ENCODE data around the gene MEGF8.
"Not testable (repeated sequence)": the region's sequence is repeated elsewhere in the genome, so short reads cannot be mapped to it uniquely, and the experiment has no call there.

Gene MEGF8

DNA sequence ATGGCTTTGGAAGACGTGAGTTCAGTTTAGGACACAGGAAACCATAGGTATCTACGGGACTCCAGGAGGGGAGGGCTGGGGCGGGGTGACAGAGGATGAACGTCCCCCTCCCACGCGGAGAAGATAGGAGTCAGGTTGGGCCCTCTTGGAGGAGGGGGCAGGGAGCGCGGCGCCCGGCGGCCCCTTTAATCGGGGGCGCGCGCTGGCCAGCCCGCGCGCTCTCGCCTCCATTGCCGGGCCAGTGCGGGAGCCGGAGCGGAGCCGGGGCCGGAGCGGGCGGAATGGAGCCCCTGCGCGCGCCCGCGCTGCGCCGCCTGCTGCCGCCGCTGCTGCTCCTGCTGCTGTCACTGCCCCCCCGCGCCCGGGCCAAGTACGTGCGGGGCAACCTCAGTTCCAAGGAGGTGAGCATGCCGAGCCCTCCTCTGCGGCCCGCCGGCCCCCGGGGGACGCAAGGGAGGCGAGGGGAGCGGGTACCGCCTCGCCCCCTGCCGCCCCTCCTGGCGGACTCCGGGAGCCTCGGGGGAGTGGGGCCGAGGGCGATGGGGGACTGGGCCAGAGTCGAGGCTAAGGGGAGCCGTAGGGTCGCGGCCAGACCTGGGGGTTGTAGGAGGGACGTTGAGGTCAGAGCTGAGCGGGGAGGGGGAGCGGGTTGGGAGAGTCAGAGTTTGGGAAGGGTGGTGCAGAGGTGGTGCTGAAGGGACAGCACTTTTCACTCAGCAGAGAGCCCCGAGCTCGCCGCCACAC is 12.2 kb upstream of the MEGF8 start, which contains the start of gene TMEM145:
TSS of gene TMEM145 (plus strand) at position 214 of the 744 bp plus-strand sequence. CDS start at position 282, 68 bp downstream.
- peak; percentile 46 for DNase-seq

DNA sequence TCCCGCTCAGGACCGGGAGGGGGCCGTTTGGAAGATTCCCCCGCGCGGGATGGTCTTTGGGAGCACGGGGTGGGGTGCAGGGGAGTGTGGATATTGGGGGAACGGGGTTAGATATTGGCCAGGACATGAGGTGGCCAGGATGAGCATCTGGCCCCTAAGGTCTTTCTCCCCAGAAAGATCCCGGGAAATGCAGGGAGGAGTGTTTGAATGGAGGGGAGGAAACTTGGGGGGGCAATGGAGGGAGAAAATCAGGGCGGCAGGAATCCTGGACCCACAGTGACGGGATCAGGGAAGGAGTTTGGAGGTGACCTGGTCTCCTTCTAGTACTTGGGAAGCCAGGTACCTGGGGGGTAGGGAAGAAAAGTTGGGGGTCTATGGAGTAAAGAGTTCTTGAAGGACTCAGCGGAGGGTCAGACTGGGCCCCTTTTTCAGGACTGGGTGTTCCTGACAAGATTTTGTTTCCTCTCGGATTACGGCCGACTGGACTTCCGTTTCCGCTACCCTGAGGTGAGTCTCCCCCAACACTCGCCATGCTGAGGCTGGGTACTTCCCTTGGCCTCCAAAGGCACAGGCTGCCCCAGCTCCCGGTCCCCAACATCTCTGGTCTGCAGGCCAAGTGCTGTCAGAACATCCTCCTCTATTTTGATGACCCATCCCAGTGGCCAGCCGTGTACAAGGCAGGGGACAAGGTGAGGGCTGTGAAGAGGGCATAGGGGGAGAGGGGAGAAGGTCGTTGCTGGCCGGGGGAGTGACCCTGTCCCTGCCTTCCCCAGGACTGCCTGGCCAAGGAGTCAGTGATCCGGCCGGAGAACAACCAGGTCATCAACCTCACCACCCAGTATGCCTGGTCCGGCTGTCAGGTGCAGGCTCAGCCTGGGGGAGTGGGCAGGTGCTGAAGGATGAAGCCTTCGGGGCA is 11.3 kb upstream of the MEGF8 start:
- DNase-seq: no peak

DNA sequence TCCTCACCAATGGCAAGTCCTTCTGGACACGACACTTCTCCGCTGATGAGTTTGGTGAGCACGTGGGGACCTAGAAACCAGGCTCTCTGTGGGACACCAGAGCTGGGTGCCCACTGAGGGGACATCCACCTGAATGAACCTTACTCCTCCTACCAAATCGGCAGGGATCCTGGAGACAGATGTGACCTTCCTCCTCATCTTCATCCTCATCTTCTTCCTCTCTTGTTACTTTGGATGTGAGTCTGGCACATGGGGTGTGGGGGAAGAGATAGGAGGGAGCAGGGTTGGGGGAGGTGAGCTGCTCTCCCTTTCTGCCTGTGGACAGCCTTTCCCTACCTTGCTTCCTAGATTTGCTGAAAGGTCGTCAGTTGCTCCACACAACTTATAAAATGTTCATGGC is 10.4 kb upstream of the MEGF8 start:
- no peak for DNase-seq

DNA sequence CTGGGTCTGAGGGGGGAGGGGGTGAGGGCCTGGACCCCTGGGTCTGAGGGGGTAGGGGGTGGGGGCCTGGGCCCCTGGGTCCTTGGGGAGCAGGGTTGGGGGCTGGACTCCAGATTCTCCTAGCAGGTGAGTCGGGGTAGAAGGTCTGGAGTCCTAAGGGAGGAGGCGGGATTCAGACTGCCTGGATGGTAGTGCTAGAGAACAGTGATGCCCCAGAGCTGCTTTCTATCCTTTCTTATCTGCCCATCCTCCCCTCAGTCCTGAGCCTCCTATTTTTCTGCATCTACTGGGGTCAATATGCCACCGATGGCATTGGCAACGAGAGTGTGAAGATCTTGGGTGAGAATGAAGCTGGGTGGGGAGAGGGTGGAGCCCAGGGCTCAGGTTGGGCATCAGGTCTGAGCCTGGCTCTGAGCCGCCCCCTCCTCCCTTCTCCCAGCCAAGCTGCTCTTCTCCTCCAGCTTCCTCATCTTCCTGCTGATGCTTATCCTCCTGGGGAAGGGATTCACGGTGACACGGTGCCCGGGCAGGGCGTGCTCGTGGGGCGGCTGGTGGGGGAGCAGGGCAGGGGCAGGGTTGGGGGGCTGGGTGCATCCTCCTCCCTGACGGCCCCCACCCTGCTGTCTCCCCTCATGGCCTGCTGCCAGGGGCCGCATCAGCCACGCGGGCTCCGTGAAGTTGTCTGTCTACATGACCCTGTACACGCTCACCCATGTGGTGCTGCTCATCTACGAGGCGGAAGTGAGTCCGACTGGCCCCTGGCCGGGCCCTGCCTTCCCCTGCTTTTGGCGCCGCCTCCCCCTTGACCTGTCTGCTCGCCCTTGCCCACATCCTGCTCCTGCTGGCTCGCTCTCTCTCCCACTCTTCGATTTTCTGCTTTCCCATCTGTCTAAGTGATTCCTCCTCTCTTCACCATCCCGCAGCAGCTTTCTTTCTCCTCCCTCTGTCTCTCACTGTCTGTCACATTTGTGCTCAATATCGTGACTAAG is 8.9 kb upstream of the MEGF8 start:
- DNase-seq: peak; percentile 83

DNA sequence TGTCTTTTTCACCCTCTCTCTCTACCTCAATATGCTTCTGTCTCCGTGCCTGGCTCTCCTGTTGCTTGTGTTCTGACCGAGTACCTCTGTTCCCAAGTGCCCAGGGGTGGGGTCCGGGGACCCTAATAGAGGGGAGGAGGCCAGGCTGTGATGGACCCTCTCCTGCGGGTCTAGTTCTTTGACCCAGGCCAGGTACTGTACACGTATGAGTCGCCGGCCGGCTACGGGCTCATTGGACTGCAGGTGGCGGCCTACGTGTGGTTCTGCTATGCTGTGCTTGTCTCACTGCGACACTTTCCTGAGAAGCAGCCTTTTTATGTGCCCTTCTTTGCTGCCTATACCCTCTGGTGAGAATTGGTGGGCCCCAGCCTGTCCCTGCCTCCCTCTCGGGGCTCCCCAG is 7.9 kb upstream of the MEGF8 start:
- no peak for DNase-seq

DNA sequence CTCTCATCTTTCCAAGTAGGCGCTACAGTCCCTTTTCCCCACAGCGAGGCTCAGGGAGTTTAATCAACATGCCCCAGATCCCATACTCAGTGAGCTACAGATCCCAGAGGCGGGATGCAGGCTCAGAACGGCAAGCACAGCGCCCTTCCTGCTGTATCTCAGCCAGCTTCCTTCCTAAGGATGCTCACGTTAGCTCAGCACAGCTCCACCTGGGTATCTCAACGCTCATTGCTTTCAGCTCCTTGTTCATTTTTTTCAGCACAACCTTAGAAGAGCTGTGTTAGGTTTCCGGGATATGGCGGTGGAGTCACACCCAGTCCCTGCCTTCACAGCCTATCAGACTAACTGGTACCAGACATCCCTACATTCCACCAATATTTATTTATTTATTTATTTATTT is 3.1 kb upstream of the MEGF8 start:
- no peak for DNase-seq

DNA sequence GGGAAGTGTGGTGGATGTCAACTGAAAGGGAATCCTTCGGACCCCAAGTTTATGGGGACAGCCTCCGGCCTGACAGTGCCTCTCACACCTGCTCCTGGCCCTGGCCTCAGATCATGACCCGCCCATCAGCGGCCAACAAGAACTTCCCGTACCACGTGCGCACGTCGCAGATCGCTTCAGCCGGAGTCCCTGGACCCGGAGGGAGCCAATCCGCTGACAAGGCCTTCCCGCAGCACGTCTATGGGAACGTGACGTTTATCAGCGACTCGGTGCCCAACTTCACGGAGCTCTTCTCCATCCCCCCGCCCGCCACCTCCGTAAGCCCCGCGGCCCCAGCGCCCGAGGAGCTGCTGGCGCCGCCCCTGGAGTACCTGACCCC is 2.0 kb upstream of the MEGF8 start:
- no peak for DNase-seq

DNA sequence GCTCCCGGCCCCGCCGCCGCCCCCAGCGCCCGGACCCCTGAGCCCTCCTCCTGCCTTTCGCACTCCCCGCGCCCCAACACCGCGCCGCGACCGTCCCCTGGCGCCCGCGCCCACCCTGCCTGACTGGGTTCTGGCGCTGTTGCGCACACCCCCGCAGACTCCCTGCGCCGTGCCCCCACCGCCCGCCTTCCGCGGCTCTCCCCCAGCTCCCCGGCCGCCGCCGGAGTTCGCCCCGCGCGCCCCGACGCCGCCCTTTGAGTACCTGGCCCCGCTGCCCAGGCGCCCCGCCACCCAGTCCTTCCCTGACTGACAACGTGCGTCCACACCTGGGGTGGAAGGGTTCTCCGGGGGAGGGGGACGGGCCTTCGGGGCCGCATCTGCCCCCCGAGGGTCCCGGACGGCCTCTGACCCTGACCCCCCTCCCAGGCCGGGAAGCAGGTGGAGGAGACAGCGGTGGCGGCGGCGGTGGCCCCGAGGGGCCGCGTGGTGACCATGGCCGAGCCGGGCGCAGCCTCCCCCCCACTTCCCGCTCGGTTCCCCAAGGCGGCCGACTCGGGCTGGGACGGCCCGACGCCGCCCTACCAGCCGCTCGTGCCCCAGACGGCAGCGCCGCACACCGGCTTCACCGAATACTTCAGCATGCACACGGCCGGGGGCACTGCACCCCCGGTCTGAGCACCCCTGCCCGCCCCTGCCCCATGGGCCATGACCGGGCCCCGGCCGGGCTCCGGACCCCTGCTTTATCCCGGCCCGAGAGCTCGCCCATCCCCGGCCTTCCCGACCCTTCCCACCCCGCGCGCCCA is 1.4 kb upstream of the MEGF8 start:
- DNase-seq: no peak

DNA sequence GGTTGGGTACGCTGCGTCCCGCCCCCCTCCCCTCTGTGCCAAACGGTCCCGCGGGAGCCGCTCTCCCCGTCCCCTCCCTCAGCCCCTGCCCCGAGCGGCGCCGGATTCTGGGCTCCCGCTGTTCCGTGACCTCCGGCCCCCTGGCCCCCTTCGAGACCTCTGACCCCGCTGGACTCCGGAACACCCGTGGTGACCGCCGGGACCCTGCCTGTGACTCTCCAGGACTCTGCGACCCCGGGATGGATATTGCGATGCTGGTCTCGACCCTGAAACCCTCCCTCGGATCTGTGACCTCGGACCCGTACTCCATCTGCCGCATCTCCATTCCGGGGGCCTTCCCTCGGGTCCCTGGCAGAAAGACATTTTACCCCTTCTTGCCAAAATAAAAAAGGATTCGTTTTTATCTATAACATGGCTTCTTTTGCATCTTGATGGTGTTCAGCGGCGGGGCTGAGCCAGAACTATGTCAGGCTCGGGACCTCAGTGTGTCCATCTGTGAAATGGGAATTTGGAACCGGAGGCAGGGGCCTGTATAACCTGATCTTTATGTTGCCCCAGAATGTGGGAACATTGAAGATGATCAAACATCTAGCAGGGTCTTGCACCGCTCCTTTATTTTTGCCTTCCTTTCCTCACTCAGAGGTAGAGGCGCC is 654 bp upstream of the MEGF8 start:
- no peak for DNase-seq

DNA sequence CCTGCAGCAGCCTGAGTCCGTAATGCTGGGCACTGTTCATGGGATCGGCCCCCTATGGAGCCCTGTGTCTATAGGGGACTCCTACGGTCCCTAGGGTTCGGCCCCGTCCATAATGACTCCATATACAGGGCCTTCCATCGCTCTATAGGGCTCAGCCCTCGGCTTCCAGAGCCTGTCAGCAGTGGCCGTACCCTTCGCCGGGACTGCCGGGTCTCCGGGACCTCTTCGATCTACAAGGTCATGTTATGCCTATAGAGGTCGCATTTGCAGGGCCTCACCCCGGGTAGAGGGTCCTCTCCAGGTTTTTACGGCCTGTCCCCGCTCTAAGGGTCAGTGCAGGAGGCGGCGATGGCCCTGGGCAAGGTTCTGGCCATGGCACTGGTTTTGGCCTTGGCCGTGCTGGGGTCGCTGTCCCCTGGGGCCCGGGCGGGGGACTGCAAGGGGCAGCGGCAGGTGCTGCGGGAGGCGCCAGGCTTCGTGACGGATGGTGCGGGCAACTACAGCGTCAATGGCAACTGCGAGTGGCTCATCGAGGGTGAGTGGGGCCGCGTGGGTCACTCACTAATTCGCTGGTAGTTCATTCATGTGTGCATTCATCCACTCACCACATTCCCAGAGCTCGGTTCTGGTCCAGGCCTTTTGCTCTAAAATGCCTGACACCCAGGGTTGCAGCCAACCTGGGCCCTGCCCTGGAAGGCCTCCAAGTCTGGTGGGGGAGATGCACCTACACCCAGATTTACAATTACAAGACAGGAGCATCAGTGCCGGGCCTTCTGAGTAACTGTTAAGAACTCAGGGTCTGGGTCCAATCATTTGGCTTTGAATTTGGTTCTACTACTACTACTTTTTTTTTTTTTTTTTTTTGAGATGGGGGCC is 699 bp downstream of the MEGF8 start:
- DNase-seq: peak; percentile 49

DNA sequence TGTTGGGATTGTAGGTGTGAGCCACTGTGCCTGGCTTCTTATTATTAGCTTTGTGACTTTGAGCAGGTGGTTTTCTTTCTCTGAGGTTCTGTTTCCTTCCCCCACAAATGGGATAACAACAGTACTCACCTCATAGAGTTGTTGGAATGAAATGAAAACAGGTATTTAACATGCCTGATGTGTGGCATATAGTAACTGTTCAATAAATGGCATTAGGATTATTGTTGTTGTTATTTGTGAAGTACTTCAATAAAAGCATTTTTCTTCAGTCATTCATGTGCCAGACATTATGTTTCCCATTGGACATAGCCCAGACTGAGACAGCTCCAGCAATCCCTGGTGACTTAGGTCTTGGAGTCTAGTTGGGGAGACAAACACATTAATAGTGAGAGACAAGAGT is 1.5 kb downstream of the MEGF8 start:
- no peak for DNase-seq

DNA sequence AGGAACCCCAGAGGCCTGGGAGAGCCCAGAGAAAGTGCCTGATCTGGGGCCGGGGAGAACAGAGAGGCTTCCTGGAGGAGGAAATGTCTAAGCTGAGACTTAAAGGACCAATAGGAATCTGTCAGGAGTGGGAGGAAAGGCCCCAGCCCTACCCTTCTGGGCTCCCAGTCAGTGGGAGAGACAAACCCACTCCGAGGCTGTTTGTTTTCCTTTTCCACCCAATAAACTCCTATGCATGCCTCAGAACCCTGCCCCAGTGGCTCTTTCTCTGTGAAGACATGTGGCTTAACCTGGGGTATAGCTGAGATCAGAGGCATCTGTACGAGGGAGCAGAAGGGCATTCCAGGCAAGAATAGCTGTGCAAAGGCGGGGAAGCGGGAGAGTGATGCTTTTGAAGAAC is 1.9 kb downstream of the MEGF8 start:
- no peak for DNase-seq

DNA sequence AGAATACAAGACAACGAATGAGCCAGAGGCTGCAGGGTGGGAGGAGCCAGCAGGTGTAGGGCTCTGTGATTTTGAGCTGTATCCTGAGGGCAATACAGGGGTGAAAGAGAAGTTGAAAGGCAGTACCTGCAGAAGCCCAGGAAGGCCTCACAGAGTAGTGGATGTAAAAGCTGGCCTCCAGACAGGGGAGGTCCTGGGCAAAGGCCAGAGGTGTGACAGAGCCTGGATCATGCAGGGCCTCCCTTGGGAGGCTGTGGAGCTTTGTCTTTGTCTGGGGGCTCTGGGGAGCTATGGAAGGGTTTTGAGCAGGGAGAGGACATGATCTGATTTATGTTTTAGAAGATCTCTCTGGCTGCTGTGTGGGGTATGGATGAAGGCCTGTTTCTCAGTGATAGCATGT is 2.7 kb downstream of the MEGF8 start:
- no peak for DNase-seq

DNA sequence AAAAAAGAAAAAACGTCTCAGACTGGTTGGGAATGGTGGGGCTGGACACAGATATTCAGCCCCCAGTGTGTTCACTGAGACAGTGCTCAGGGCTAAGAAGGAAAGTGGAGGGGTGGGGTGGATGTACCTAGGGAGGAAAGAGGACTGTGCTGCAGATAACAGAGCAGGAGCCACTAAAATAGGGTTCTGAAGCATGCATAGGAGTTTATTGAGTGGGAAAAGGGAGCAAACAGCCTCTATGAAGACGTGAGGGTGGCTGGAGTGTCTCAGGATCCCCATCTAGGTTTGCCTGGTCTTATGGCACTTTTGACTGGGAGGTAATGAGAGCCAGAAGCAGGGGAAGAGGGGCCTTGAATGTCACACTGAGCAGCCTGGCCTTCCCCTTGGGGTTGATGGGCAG is 3.4 kb downstream of the MEGF8 start:
- DNase-seq: no peak

DNA sequence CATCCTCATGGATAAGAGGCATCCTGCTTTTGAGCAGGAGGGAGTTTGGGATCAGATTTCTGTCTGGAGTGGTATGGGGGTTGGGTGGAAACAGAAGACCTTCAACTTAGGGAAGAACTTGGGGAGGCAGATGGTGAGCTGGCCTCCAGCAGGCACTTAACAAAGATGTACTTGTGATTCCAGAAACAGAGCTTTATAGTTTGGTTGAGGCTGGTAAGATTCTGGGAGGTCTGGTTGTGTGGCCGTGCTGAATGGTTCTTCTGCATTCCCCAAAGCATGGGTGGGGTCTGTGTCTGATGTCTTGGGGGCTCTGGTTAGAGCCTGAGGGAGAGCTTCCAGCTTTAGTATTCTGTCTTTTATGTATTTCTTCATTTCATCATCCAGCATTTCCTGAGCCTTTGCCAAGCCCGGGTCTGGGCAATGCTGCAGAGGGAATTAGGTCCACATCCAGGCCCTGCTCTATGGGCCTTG is 4.8 kb downstream of the MEGF8 start:
- DNase-seq: no peak

DNA sequence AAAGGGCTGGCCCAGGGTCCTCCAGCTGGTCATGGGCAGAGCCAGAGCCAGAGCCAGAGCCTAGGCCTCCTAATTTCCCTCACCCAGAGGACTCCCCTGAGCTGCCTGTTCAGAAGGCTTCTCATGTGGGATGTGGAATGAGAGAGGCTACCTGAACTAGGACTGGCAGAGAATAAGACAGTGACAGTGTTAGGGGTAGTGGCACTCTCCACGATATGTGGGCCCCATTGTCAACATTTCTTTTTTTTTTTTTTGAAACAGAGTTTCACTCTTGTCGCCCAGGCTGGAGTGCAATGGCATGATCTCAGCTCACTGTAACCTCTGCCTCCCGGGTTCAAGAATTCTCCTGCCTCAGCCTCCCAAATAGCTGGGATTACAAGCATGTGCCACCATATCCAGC is 5.9 kb downstream of the MEGF8 start:
- DNase-seq: not testable (repeated sequence)

DNA sequence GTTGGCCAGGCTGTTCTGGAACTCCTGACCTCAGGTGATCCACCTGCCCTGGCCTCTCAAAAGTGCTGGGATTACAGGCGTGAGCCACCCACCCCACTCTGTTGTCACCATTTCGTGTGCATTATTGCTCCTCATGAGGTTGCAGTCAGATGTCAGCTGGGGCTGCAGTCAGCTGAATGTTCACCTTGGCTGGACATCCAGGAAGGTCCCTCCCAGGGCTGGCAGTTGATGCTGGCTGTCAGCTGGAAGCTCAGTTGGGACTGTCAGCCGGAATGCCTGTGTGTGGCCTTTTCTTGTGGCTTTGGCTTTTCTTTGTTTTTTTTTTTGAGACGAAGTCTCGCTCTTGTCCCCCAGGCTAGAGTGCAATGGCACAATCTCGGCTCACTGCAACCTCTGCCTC is 6.6 kb downstream of the MEGF8 start:
- no peak for DNase-seq

DNA sequence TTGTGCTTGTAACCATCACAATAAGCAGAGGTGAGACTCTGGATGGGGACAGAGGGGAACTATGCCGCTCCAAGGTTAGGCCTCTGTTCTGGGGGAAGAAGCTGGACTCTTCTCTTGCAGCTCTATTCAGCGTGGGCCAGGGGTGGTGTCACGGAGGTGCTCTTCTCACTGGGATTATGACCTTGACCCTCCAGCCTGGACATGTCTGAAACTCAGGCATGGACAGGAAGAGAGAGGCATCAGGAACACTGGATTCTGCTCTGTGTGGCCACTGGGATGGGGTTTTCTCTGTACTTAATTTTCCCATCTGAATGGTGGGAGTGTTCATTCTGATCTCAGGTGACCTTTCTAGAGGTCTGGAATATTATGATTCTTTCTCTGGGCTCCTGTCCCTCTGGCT is 7.6 kb downstream of the MEGF8 start:
- DNase-seq: no peak

DNA sequence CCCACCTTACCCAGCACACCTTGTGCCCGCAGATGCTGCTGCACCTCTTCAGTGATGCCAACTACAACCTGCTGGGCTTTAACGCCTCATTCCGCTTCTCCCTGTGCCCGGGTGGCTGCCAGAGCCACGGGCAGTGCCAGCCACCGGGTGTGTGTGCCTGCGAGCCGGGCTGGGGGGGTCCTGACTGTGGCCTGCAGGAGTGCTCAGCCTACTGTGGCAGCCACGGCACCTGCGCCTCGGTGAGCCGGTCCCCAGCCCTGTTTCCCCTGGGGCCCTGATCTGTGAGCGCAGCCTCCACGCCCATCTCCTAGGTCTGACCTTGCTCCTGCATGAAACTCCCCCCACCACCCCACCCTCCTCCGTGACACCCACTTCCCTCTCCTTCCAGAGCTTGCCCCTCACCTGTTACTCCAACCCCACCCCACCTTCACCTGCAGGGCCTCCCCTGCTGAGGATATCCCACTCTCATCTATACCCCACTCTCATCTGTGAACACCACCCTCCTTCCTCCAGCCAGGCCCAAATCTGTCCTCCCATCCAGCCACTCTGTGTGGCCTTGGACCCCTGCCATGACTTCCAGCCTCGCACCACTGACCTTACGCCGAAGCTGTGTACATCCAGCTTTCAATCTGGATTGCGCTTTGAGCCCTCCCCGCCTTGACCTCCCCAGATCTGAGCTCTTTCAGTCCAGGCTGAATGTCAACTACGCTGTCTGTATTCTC is 8.7 kb downstream of the MEGF8 start:
- no peak for DNase-seq

Data from MV-4-11 (cell line).